Measurements from ENCODE around the gene TNS4.

TNS4 gene

DNA sequence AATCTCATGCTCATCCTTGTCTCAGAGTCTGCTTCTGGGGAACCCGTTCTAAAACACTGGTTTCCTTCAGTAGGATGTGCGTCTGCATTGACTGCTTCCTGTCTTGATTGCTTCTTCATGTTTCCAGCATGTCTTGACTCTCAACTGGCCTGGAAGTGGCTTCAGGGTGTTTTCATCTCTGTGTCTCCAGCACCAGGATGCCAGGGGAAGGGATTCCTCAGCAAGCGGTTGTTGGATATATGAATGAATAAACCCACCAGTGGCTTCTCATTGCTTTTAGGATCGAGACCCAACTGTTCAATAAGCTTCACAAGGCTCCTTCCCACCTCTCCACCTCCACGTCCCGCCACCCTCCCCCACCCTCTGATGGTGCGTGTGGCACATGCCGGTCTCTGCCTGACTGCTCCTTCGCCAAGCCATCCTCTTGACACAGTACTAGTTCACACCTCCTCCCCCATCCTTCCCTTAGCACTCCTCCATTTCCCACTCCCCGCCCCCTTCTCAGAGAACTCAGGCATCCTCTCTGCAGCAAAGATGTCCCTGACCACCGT lies 14.1 kb upstream of the TNS4 start:
- no peak for DNase-seq

DNA sequence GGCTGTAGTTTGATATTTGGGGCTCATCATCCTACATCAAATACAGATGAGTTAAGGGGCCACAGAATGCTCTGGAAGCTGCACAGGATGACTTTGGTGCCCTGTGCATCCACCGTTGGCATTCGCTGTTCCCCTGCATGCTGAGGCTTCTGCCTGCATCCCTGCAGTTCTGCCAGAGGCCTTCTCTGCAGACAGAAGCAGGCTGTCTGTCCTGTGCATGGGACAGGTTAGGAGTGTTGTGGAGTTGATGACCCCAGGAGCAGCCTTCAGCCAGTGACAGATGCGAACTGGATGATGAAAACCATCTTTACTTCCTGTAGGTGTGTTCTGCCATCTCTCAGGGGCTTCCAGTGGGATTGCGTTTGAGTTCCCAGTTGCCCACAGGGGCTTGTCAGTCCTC lies 13.6 kb upstream of the TNS4 start:
- DNase-seq, result no peak

DNA sequence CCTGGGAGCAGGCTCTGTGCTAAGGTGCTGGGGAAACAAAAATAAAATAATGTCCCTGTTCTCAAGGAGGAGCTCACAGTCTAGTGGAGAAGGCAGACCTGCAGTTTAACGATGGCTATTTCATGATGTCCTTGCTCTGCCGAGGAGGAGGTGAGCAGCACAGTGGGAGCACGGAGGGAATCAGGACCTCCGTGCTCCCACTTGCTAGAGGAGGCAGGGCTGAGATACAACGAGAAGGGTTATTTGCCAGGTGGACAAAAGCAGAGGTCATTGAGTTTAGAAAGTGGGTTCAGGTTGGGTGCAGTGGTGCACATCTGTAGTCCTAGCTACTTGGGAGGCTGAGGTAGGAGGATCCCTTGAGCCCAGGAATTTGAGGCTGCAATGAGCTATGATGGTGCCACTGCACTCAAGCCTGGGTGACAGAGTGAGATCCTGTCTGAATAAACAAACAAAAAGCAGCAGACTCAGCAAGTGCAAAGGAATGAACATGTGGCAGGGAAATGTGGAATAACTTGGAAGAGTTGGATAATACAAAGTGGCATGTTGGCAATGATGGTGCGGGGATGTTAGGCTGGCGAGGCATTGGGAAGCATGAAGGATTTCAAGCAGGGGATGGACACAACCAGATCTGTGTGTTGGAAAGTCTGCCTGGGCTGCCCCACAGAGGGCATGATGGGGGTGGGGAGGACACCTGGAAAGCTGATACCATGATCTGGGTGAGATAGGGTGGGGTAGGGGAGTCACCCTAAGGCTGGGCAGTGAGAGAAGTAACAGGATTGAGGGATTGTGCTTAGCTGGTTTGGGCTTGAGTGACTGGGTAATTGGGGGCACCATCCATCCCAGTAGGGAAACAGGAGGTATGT lies 12.8 kb upstream of the TNS4 start:
- no peak for DNase-seq

DNA sequence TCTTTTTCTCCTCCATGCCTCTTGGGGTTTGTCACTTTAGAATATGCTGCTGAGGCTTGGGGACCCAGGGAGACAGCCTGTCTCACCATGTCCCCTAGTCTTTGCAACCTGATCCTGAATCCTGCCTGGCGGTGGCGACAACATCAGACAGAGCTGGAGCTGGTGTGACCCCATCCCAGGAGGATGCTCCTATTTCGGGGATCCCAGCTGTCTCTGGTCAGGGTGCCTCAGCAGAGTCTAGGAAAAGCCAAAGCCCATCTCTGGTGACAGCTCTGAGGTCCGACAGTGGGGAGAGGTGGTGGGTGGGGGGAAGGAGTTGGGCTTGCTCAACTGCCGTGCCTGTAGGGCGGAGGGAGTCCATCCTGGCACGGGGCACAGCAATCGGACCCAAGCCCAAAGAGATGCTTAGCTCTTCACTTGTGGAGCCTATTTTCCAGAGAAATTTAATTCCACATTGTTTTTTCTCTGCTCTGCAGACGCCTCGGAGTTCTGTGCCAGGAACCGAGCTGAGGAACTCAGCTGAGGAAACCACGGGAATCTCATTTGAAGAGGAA lies 10.3 kb upstream of the TNS4 start:
- DNase-seq, result no peak

DNA sequence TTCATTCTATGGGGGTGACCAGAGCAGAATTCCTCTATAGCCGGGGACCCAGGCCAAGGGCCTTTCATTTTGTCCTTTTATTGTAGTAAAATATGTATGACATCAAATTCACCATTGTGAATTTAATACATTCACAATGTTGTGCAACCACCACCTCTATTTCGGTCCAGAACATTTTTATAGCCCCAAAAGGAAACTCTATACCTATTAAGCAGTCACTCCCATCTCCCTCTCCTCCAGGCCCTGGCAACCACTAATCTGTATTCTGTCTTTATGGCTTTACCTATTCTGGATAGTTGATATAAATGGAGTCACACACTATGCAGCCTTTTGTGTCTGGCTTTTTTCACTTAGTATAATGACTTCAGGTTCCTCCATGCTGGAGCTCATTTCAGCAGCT lies 9.7 kb upstream of the TNS4 start:
- DNase-seq, result no peak

DNA sequence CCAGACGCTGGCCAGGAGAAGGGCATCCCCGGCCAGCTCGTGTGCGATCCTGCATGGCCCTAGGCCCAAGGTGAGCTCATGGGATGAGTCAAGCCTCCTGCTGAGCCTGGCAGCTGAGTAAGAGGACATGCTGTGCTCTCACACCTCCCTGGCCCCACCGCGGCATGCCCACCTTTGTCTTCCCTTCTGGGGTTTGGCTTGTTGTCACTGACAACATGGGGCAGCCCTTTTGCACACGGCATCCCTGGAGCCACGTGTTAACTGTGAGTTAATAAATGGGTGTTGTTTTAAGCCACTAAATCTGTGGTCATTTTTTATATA lies 8.9 kb upstream of the TNS4 start:
- no peak for DNase-seq

DNA sequence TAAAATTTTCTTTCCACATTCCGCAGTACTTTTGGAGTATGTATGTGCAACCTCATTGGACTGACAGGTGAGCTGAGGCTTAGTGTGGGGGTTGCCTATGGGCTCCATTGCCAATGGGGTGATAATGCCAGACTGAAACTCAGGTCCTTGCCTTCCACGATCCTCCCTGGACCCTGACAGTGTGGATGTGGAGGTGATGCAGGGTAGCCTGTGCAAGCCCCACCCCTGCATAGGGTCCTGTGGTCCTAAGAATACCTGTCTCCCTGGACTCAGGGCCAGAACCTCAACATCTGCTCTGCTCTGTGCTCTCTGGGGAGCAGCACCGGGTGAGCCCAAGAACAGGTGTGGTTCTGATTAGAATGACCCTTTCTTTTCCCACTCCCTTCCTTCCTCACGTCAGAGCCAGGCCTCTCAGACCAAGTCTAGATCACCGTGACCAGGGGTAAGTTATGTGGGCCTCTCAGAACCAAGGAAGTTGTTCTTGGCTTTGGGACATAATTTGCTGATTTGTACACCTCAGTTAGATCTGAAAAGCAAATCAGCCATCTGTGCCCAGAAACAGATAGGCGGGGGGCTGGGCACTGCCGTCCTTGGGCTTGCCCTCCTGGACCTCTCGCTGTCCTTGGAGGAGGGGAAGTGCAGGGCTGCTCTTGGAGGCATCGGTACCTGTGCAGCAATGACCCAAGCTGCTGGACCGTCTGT lies 8.4 kb upstream of the TNS4 start:
- no peak for DNase-seq

DNA sequence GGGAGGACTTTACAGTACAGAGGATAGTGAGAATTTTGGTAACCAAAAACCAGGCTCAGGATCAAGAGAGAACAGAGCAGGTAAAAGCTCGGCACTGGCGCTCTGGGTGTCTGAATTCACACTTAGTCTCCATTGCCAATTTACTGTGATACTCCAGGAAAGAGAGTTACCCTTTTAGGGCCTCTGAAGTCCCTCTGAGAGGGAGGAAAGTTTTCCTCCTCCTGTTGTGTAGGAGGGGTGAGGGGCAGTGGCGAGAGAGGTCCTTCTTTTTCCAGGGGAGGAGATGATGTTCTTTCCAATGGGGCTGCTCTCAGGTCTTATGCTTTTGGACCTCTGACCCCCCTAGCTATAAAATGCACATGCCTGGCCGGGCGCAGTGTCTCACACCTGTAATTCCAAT lies 5.4 kb upstream of the TNS4 start:
- DNase-seq, result no peak

DNA sequence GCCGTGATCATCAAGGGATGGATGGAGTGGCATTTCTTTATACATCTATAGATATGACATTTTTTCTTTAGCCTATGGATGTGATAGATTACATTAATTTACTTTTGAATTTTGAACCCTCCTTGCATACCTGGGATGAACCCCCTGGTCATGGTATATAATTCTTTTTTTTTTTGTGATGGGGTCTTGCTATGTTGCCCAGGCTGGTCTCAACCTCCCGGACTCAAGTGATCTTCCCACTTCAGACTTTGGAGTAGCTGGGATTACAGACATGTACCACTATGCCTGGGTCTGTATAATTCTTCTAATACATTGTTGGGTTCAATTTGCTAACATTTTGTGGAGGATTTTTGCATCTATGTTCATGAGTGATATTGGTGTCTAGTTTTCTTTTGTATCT lies 1.7 kb upstream of the TNS4 start:
- DNase-seq, result no peak

DNA sequence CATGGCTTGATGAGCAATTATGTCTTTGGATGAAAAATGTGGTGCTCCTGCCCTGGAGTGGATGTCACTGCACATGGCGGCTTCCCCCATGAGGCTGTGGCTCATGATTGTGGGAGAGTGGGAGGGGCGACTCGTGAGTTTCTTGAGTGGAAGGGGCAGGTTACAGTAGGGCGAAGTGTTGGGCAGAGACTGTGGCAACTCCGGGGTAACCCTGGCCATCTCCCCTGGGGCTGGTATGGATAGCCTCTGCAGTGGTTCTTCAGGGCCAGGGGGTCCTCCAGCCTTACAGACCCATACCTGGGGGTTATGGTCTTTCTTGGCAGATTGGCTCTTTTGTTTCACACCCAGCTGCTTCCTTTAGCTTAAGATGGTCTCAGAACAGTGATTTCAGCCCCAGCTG lies 1.3 kb upstream of the TNS4 start:
- no peak for DNase-seq

DNA sequence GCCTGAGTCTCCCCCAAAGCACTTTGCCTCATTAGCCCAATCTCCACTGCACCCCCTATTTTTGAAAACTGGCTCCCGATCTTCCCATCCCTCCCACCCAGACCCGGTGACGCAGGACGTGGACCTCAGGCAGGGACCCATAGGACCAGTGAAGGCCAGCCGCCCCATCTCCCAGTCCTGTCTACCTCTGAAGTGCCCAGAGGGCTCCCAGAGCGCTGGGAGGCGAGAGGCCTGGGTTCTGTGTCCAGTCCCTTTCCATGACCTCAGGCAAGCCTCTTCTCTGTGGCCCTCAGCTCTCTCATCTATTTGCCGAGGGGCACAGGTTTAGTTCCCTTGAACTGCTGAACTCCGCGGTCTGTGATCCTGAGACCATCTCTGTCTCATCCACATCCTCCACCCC lies 714 bp downstream of the TNS4 start:
- DNase-seq, result no peak

DNA sequence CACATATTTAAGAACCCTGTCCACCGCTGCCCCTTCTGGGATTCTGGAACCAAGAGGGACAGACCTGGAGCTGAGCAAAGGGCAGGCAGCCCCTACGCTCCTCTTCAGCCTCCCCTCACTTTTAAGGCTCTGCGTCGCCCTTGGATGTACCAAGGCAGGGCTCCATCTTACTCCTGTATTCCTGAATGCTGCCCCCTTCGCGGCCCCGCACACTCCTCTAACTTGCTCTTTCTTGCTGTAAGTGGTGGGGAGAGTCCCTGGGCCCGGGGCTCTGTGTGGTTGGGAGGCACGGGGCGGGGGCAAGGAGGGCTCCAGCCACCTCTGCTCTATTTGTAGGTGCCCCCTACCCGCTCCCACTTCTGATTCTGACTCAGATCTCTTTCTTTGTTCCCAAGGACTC lies 1.2 kb downstream of the TNS4 start:
- DNase-seq, result no peak

DNA sequence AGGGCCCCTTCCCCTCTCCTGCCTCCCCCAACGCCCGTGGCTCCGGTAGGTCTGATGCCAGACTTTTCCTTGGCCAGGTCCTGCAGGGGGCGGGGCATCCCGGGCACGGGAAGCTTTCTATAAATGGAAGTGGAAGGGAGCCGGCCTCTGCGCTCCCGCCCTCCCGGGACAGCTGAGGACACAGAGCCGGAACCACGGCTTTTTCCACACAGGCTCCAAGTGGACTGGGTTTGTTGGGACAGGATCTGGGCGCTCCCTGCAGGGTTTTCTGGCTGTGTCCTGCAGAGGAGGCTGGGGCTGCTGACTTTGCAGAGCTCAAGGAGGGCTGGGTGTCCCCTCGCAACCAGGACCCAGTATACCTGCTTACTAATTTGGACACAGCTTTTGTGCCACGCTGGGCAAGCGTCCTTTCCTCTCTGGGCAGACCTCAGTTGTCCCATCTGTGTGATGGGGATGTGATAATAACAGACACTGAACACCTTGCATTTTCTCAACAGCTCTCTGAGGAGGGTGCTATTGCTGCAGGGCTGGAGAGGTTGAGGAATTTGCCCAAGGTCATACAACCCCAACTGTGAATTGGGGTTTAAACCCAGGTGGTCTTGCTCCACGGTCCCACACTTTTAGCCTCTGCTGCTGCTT lies 1.8 kb downstream of the TNS4 start:
- DNase-seq, result peak; percentile 69

DNA sequence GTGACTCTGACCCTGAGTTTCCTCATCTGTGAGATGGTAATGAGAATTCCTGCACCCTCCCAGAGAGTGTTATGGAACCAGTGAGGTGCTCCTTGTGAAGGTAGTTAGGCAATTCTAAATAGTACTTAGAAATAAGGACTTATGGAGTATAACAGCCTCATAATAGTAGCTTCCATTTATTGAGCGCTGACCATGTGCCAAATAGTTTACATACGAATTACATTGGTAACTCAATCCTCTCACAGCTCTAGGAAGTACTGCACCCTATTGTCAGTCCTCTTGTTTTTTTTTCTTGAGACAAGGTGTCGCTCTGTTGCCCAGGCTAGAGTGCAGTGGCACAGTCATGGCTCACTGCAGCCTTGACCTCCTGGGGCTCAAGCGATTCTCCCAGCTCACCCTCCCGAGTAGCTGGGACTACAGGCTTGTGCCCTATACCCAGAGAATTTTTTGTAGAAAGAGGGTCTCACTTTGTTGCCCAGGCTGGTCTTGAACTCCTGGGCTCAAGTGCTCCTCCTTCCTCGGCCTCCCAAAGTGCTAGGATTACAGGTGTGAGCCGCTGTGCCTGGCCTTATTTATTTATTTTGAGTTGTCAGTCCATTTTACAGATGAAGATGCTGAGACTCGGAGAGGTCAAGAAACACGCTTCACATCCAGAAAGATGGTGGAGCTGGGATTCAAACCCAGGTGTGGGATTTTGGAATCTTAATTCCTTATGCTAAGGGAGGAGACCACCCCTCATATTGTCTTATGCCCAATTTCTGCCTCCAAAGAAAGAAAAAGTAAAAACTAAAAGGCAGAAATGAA lies 2.9 kb downstream of the TNS4 start:
- DNase-seq, result no peak

DNA sequence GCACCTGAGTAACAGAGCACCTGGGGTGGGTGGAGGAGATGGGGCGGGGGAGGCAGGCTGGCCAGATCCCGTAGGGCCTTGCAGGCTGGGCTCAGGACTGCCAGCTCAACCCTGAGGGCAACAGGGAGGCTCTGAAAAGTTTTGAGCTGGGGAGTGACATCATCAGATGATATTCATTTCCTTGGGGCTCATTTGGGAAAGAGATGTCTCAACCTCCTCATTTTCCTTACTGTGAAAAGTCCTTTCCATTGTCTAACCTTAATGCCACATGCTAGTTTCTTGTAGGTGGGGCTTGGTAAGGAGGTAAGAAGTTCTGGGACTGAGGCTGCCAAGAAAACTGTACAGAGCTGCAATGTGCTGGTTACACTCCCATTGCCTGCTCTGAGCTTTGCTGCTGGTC lies 3.7 kb downstream of the TNS4 start:
- no peak for DNase-seq

DNA sequence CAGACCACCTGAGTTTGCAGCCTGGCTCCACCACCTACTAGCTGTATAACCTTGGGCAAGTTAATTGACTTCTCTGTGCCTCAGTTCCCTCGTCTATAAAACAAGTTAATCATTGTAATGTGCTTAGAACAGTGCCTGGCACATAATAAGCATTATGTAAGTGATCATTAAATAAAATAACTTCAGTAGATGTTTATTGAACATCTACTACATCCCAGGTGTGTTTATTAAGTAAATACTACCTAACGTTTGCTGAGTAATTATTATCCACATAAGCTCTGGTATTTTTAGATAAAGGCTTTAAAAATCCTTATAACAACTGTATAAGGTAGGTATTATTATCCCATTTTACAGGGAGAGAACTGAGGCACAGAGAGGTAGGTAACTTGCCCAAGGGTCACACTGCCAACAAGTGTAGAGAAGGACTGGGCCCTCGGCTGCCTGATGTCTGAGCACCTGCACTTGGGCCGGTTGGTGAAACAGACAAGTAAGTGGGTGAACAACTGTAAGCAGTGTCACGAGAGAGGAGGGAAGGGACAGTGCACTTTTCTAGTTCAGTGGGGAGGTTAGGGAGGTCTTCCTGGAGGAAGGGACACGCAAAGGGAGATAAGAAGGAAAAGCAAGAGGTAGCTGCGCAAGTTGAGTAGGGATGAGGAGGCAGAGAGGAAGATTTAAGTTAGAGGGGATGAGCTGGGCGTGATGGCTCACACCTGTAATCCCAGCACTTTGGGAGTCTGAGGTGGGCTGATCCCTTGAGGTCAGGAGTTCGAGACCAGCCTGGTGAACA lies 4.6 kb downstream of the TNS4 start:
- no peak for DNase-seq

DNA sequence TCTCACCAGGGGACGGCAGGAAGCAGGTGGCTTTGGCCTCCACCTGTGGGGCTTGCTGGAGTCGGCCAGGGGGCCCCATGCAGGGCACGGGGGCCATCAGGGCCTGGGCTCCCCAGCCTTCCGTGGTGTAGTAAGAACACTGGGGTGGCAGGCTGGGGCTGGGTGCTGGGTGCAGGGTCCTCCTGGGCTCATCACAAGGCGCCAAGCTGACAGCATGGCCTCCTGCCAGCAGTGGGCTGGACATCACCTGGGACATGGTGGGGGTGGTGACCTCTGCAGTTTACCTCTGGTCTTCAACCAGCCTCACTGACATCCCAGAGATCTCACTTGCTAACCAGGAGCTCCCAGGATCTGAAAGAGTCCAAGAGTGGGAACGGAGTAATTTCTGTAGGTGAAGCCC lies 5.3 kb downstream of the TNS4 start:
- DNase-seq, result no peak

DNA sequence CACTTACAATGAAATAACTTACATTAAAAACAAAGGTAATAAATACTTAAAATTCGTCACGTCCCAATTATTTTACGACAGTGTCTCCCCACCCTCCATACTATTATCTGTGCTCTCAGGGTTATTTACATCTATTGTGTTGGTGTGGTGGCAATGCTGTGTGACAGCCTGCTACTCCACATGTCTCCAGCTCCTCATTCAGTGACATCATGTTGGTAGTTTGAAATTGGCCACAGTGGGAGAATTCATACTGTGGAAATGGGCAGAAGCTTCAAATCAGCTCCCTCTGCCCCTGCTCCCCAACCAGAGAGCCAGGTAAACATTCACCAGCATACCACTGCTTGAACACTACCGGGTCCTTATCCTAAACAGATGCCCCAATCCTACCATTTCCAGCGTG lies 6.3 kb downstream of the TNS4 start:
- no peak for DNase-seq

DNA sequence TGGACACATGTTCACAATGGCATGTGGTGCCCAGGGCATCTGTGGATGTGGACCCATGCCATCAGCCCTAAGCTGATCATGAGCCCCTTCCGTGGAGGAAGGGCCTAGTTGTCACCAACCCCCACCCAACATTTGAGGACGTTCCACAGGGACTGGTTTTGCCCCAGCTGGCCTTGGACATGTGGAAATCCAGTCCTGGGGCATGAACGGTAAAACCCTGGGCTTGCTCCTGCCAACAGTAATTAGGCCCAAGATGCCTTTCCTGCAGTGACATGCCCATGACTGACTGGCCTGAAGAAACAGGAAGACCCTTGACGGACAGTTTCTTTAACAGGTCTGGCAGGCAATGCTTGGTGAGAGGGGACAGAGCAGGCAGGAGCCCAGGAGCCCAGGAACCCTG lies 7.7 kb downstream of the TNS4 start:
- DNase-seq, result no peak

DNA sequence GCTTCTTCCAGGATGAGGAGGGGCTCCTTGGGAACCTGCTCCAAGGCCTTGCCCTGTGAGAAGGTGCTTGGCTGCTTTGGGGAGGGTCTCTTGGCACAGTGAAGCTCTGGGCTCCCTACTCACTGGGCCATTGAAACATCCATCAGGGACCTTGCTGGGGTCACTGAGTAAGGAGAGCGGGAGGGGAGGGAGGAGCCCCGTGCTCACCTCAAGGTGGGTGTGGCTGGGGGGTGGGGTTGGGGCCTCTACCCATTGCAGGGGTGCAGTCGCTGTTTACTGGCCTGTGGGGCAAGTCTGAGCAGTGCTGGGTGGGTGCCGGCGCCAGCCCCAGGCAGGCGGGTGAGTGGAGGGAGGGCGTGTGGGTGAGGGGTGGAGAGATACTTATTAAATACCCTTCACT lies 9.9 kb downstream of the TNS4 start:
- no peak for DNase-seq

DNA sequence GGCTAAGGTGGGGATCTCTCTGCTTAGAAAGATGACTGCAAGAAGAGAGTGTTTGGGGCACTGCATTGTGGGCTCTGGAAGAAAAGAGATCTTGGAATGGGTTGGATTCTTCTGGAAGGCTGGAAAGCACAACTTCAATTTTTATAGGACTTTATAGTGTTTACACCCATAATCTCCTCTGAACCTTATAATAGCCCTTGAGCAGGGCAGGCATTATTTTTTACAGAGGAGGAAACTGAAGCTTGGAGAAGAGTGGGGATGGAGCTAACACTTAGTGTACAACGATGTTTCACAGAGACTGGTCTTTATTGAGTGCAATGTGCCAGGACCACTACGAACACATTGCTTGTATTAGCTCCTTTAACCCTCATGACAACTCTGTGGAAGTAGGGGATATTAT lies 10.4 kb downstream of the TNS4 start:
- DNase-seq, result no peak
